ENCODE results near the gene FAM149B1.

- TF ChIP-seq ZNF777 (CRISPR knock-in tag; IDR thresholded peaks at IDR 0.05) = no peak
- no peak for TF ChIP-seq BRCA1 (CRISPR knock-in tag; IDR thresholded peaks at IDR 0.05)
- TF ChIP-seq ATF6 (CRISPR knock-in tag; conservative IDR thresholded peaks at IDR 0.05) = no peak
- no peak for TF ChIP-seq EZH2 (conservative IDR thresholded peaks at IDR 0.05; ENCODE audit: low read depth, low read length)
- TF ChIP-seq CREM (IDR thresholded peaks at IDR 0.05) = no peak
- TF ChIP-seq CREM (CRISPR knock-in tag; IDR thresholded peaks at IDR 0.05) = no peak
- TF ChIP-seq CTCF (CRISPR knock-in tag; IDR thresholded peaks at IDR 0.05) = no peak
- TF ChIP-seq NCOR1 (IDR thresholded peaks at IDR 0.05; ENCODE audit: borderline replicate concordance, low read length) = no peak
Measured at GRCh38 chr10:73182568-73182967, 14.6 kb downstream of the FAM149B1 start.

Measured in HepG2 (cell line).